ENCODE measurements around the gene ZBTB24. TPM values are rescaled to one million over a fixed set of nuclear protein-coding genes. Genes with fewer than 3 reads are reported as not detected.
A peak's percentile ranks its signal among the peaks of the same experiment; 100 is the strongest.

ZBTB24 gene
- total RNA-seq, 1 experiment from 2014 or later: 21.5 TPM

- ATAC-seq: no peak
- H3K4me1 ChIP-seq (ENCODE audit: control insufficient read depth, insufficient read depth, low read length): peaks cover 8% of the 10 kb centered on the region
- no peaks in the 10 kb centered on the region for H3K36me3 ChIP-seq (ENCODE audit: control insufficient read depth, insufficient read depth, low read length)
- TF ChIP-seq REST (IDR thresholded peaks at IDR 0.05; ENCODE audit: insufficient read depth in 1 of 2, low read depth in 2 of 2, low read length in 1 of 2) (no peak), POLR2AphosphoS5 (IDR thresholded peaks at IDR 0.05; ENCODE audit: low read depth, low read length) (no peak), SIN3A (IDR thresholded peaks at IDR 0.05; ENCODE audit: borderline replicate concordance, insufficient read depth, low read depth, low read length) (no peak), CTCF (IDR thresholded peaks at IDR 0.05) (no peak), TCF7L2 (IDR thresholded peaks at IDR 0.05; ENCODE audit: low read depth, low read length) (no peak)
- CTCF ChIA-PET: no interaction called here
- H3K9me3 ChIP-seq (ENCODE audit: control insufficient read depth, insufficient read depth, low read depth, low read length): no peaks in the 10 kb centered on the region
- intact Hi-C loops (cut with micrococcal nuclease; ENCODE audit: unreplicated experiment) (no loop called here), in situ Hi-C loops (cut with HindIII; ENCODE audit: low pct_unique_long_range_greater_than_20kb, low sequenced_read_pairs) (no loop called here)
- no peak for DNase-seq (ENCODE audit: low read depth, low spot score)
- H3K4me3 ChIP-seq (ENCODE audit: low read depth in 2 of 2, low read length in 2 of 2): no peak overlapping the region
- H3K27ac ChIP-seq (ENCODE audit: low read length): no peak overlapping the region
- BruUV-seq (replicated peaks): no TSS peak
- peaks cover 9% of the 10 kb centered on the region; the same call in 1 of the 2 replicates for H3K27me3 ChIP-seq (ENCODE audit: control insufficient read depth, insufficient read depth, low read length)
- POLR2A ChIA-PET: no interaction called here
These were observed 33.9 kb upstream of the ZBTB24 start for GRCh38 chr6:109516929-109517328.

GRCh38 chr6:109515781-109516409 is 32.9 kb upstream of the ZBTB24 start:
- no peak overlapping the region for H3K27ac ChIP-seq (ENCODE audit: low read length)
- no TSS peak for BruUV-seq (replicated peaks)
- H3K4me3 ChIP-seq (ENCODE audit: low read depth in 2 of 2, low read length in 2 of 2): peak overlapping the region in 1 of 2 experiments; percentile 19; a peak in 2 of 4 replicates
- no peaks in the 10 kb centered on the region for H3K9me3 ChIP-seq (ENCODE audit: control insufficient read depth, insufficient read depth, low read depth, low read length)
- H3K36me3 ChIP-seq (ENCODE audit: control insufficient read depth, insufficient read depth, low read length): no peaks in the 10 kb centered on the region
- peaks cover 3% of the 10 kb centered on the region; the same call in 1 of the 2 replicates for H3K27me3 ChIP-seq (ENCODE audit: control insufficient read depth, insufficient read depth, low read length)
- in situ Hi-C loops (cut with HindIII; ENCODE audit: low pct_unique_long_range_greater_than_20kb, low sequenced_read_pairs) (no loop called here), intact Hi-C loops (cut with micrococcal nuclease; ENCODE audit: unreplicated experiment) (no loop called here)
- TF ChIP-seq REST (IDR thresholded peaks at IDR 0.05; ENCODE audit: insufficient read depth in 1 of 2, low read depth in 2 of 2, low read length in 1 of 2) (no peak), CTCF (IDR thresholded peaks at IDR 0.05) (no peak), POLR2AphosphoS5 (IDR thresholded peaks at IDR 0.05; ENCODE audit: low read depth, low read length) (no peak), TCF7L2 (IDR thresholded peaks at IDR 0.05; ENCODE audit: low read depth, low read length) (no peak), SIN3A (IDR thresholded peaks at IDR 0.05; ENCODE audit: borderline replicate concordance, insufficient read depth, low read depth, low read length) (no peak)
- CTCF ChIA-PET: interaction anchor here (0.5 kb wide), 1 partner anchor 203 kb away, joined by 9 read pairs; no protein-coding TSS in a partner anchor
- POLR2A ChIA-PET: interaction anchor here (0.6 kb wide), 1 partner anchor 217 kb away, joined by 7 read pairs; no protein-coding TSS in a partner anchor
- ATAC-seq (no peak), DNase-seq (ENCODE audit: low read depth, low spot score) (no peak)
- H3K4me1 ChIP-seq (ENCODE audit: control insufficient read depth, insufficient read depth, low read length): peaks cover 8% of the 10 kb centered on the region

All from Panc1 (cell line).